Endothelial cell of umbilical vein (primary cell): ENCODE data around the gene NRF1.

Experiments
- EZH2 ChIP-seq: IDR thresholded peaks from 2 replicates; pipeline ENCODE4 v1.6.1; 2012; ENCODE audit warnings: borderline replicate concordance, low read depth, mild to moderate bottlenecking, moderate library complexity, low read length, inconsistent platforms; ENCODE audit not compliant: severe bottlenecking
- POLR2A ChIP-seq: IDR thresholded peaks from 2 replicates; pipeline ENCODE4 v1.6.1; 2012; ENCODE audit warnings: low read depth, mild to moderate bottlenecking, control low read depth, low read length
- TF ChIP-seq, protein P1 (sequence below), 2 donors: IDR thresholded peaks; 1 replicate in 1 of 2; 2 replicates in 1 of 2; pipeline ENCODE4 v1.5.1; 2011; ENCODE audit warnings: low read length in 2 of 2, mild to moderate bottlenecking in 2 of 2, moderate library complexity in 2 of 2, control low read depth in 1 of 2, inconsistent platforms in 1 of 2, low read depth in 1 of 2; ENCODE audit not compliant: insufficient read depth in 1 of 2; ENCODE audit errors: extremely low read depth in 1 of 2

DNA sequence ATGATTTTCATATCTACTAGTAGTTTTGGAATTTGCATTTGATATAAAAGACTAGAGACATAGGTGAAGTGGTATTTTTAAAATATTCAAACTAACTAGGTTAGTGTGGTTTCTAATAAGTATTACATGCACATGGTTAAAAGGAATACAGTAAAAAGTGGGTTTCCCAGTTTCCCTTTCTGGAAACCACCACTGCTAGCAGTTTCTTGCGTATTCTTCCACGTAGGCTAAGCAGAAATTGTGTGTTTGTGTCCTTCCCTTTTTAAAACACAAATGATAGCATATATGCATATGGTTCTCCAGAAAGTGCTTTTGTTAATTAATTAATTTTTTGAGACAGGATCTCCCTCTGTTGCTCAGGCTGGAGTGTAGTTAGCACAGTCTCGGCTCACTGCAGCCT lies 15.4 kb downstream of the NRF1 start:
- TF ChIP-seq EZH2, result no peak
- no peak for TF ChIP-seq POLR2A
- TF ChIP-seq, protein P1, sequence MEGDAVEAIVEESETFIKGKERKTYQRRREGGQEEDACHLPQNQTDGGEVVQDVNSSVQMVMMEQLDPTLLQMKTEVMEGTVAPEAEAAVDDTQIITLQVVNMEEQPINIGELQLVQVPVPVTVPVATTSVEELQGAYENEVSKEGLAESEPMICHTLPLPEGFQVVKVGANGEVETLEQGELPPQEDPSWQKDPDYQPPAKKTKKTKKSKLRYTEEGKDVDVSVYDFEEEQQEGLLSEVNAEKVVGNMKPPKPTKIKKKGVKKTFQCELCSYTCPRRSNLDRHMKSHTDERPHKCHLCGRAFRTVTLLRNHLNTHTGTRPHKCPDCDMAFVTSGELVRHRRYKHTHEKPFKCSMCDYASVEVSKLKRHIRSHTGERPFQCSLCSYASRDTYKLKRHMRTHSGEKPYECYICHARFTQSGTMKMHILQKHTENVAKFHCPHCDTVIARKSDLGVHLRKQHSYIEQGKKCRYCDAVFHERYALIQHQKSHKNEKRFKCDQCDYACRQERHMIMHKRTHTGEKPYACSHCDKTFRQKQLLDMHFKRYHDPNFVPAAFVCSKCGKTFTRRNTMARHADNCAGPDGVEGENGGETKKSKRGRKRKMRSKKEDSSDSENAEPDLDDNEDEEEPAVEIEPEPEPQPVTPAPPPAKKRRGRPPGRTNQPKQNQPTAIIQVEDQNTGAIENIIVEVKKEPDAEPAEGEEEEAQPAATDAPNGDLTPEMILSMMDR (IDR thresholded peaks at IDR 0.05; ENCODE audit: extremely low read depth in 1 of 2, insufficient read depth in 1 of 2, low read depth in 1 of 2, low read length in 2 of 2), result no peak
